GM12874 (cell line): ENCODE data around the gene CWC27.

Experiments used
- CTCF ChIP-seq: IDR thresholded peaks from 2 replicates; pipeline ENCODE4 v1.5.1; 2011; ENCODE audit warnings: low read depth, mild to moderate bottlenecking, control low read depth, low read length, moderate library complexity; ENCODE audit not compliant: insufficient read depth

CWC27 gene

GRCh38 chr5:65050140-65050539 lies 281.4 kb downstream of the CWC27 start:
- TF ChIP-seq CTCF, result no peak

DNA sequence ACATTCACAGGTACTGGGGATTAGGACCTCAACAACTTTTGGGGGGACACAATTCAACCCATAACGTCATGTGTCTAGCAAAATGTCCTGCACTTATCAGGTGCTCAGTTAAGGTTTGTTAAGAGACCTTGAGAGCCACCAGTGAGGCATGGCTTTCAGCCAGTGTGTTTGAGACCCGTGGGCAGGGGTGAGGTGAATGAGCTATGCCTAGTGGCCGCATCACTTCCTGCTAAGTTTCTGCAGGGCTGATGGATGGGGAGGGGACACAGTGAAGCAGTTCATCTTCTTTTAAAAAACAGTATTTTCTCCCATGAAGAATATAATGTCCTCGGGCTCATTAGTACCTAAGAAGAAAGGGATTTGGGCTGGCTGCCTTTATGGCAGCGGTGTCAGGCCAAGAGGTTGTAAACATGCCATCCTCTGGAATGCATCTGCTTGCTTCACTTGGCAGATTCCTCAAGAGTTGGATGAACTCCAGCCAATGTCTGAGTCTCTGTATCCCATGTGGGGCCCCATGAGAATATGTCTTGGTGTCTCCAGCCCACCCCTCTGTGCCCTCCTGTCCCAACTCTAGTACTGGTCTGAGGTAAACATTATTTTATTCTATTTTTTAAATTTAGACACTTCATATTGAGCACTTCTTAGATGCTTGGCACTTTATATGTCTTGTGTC lies 282.2 kb downstream of the CWC27 start:
- no peak for TF ChIP-seq CTCF

DNA sequence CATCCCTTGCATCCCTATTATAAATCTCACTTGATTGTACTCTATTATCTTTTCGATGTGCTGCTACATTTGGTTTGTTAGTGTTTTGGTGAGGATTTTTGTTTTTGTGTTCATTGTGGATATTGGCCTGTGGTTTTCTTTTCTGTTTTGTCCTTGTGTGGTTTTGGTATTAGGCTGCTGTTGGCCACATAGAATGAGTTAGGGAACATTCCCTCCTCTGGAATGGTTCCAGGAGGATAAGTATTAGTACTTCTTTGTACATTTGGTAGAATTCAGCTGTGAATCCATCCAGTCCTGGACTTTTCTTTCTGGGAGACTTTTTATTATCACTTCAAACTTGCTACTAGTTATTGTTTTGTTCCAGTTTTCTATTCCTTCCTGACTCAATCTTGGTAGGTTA lies 287.2 kb downstream of the CWC27 start:
- TF ChIP-seq CTCF, result no peak

GRCh38 chr5:65059681-65060598 lies 291.2 kb downstream of the CWC27 start:
- TF ChIP-seq CTCF, result no peak

DNA sequence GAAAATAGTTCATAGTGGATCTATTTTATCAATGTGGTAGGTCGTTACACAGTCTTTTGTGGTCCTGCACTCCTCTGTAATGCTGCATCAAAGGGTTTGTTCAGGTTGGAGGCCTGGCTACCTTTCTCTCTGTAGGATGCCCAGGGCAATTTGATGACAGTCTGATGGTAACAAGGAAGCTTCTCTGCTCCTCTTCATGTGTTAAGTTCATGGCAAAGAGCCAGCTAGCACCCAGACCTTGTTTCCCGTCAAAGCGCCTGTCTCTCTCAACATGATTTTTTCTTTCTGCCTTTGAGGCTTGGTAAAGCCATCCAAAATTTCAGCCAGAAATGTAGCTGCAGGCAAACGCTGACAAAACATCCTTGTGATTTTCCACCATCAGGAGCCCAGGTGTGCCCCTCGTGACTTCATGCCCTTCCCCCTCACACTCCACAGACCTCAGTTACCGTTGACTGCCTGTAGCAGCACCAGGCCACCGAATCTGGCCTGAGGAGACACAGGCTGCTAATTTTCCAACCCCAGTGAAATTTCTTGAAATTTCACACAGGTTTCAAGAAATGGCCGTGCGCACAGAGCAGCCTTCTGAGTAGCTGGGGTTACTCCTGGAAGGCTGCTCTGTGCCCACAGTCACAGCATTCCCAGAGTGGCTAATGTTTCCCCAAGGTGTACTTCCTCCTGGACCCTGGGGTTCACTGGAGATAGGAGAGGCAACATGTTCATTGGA lies 292.7 kb downstream of the CWC27 start:
- TF ChIP-seq CTCF, result no peak

GRCh38 chr5:65061974-65062353 lies 293.2 kb downstream of the CWC27 start:
- no peak for TF ChIP-seq CTCF

- TF ChIP-seq CTCF, result no peak
Measured at GRCh38 chr5:65062469-65063083, 293.8 kb downstream of the CWC27 start.
